Natural killer cell treated with Interleukin-12 subunit alpha and Interleukin-12 subunit beta and Interleukin-15 and Interleukin-18, amount 100 ng/mL, for 72 hours (primary cell): ENCODE results near the gene NDUFAF8. TPM values are rescaled to one million over a fixed set of nuclear protein-coding genes. Genes with fewer than 3 reads are reported as not detected.
A peak's percentile ranks its signal among the peaks of the same experiment; 100 is the strongest.

ENCODE experiments used
- ATAC-seq, 2 donors: fragments of 150-1000 bp; cut with Tn5 transposase in 1 of 2; sonication (Bioruptor Pico), chemical (Tn5 transposase) in 1 of 2; 2 replicates each; pipeline ENCODE4 v1.10.0; 2021
- DNase-seq: peaks from one replicate; pipeline ENCODE4 v3.0.0; 2022; ENCODE audit warnings: low spot score
- H3K27ac Mint-ChIP-seq, 2 donors: 1 replicate in 1 of 2; 2 replicates in 1 of 2; pipeline ENCODE4 v1.8.0; 2022; ENCODE audit warnings: mixed read lengths in 2 of 2, mild to moderate bottlenecking in 1 of 2, moderate library complexity in 1 of 2
- H3K27me3 Mint-ChIP-seq, 2 donors: 1 replicate in 1 of 2; 2 replicates in 1 of 2; pipeline ENCODE4 v1.8.0; 2022; ENCODE audit warnings: mixed read lengths in 2 of 2
- H3K36me3 Mint-ChIP-seq: one replicate; pipeline ENCODE4 v1.8.0; 2022; ENCODE audit warnings: mixed read lengths
- H3K4me1 Mint-ChIP-seq, 2 donors: 1 replicate in 1 of 2; 2 replicates in 1 of 2; pipeline ENCODE4 v1.8.0; 2022; ENCODE audit warnings: low read depth in 2 of 2, mixed read lengths in 2 of 2, mild to moderate bottlenecking in 1 of 2
- H3K4me3 Mint-ChIP-seq: one replicate; pipeline ENCODE4 v1.8.0; 2022; ENCODE audit warnings: mixed read lengths
- H3K9me3 Mint-ChIP-seq: 2 replicates; pipeline ENCODE4 v1.8.0; 2022; ENCODE audit warnings: mixed read lengths
- total RNA-seq, 2 donors: library from RNA; stranded (reverse); gene quantifications; one replicate each; pipeline ENCODE4 v1.2.3, GENCODE V29; 2022

Gene NDUFAF8
- total RNA-seq, 2 donors from 2014 or later = 58.1 to 107 TPM

DNA sequence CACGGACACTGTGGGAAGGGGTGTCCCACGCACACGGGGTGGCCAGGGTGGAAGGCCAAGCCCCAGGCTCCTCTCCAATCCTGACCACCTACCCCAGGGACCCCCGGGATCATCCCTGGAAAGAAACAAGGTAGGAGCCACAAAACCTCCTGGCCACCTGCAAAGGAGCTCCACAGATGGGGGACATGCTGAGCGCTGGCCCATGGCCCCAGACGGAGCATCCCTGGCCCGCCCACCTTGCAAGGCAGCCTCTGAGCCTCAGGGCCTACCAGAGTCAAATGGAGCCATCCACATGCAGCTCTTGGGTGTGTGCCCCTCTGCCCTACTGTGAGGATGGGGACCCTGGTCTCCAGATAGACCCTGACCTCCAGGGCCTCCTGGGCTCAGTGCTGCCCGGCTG lies 39.7 kb downstream of the NDUFAF8 start:
- no peaks in the 10 kb centered on the region for H3K36me3 Mint-ChIP-seq
- no peak overlapping the region for H3K27ac Mint-ChIP-seq
- ATAC-seq (no peak), DNase-seq (no peak)
- H3K4me3 Mint-ChIP-seq = no peak overlapping the region
- peaks cover 0 to 7% of the 10 kb centered on the region in 2 donors for H3K4me1 Mint-ChIP-seq
- no peaks in the 10 kb centered on the region for H3K27me3 Mint-ChIP-seq
- H3K9me3 Mint-ChIP-seq = no peaks in the 10 kb centered on the region

DNA sequence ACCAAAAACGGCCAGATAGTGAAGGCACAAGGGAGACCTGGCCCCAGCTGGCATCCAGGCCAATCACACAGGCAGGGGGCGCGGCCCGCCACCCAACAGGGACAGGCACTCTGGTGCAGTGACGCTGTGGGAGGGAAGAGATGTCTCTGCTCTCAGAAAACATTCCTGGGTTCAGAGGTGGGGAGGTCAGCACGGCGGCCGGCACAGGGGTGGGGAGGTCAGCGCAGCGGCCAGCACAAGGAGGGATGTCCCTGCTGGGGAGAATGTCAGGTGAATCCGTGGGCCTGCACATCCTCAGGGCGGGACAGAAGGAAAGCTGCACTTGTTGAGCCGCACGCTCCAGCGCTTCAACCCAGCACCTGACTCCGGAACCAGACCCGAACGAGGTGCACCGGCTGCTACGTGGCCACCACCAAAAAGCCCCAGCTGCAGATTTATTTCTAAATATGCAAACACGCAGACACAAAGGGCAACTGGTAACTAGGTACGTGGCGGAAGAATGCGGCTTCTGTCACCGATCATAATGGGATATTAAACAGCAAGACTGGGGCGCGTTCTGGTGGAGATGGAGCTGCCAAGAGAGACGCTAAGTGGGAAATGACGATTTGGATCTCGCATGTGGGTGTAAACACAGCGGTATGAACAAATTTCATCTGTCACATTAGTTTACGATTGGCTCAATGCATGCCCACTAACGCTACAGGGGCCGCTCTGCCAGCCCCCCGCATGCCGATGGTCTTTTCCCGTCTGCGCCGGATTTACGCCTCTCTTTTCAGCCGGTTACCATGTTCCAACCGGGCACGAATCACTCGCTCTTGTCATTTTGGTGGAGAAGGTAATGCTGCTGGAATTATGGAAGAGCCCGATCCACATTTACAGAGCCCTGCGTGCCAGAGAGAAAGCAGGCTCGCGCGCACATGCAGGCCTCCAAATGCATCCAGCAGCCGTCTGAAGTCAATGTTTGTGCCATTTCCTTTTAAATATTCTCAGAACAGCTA lies 40.5 kb downstream of the NDUFAF8 start:
- ATAC-seq = no peak
- Mint-ChIP-seq H3K4me3 (no peak overlapping the region), H3K36me3 (no peaks in the 10 kb centered on the region), H3K27me3 (no peaks in the 10 kb centered on the region), H3K9me3 (no peaks in the 10 kb centered on the region), H3K27ac (no peak overlapping the region), H3K4me1 (peaks cover 0 to 10% of the 10 kb centered on the region in 2 donors)
- DNase-seq = no peak

- H3K4me3 Mint-ChIP-seq = no peak overlapping the region
- DNase-seq = no peak
- H3K4me1 Mint-ChIP-seq = peaks cover 10 to 18% of the 10 kb centered on the region in 2 donors
- ATAC-seq = no peak
- H3K9me3 Mint-ChIP-seq = no peaks in the 10 kb centered on the region
- no peak overlapping the region for H3K27ac Mint-ChIP-seq
- no peaks in the 10 kb centered on the region for H3K36me3 Mint-ChIP-seq
- no peaks in the 10 kb centered on the region for H3K27me3 Mint-ChIP-seq
Observed at GRCh38 chr17:81280571-81280970, 41.5 kb downstream of the NDUFAF8 start.

DNA sequence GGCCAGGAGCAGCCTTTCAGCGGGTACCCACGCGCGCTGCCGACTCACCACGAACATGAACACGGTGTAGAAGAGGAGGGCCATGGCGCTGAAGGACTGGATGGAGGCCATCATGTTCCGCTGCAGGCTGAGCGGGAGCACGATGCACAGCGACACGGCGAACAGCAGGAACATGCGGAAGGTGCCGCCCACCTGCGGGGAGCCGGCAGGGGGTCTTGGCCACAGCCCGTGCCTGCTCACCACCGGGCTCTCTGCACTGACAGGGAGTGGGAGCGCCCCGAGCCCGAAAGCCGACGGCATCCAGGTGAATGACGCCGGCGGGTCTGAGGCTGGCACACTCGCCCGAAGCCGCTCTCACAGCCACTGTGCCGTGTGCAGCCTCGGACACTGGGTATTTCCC lies 43.0 kb downstream of the NDUFAF8 start:
- ATAC-seq (no peak), DNase-seq (no peak)
- H3K4me1 Mint-ChIP-seq = peaks cover 12 to 30% of the 10 kb centered on the region in 2 donors
- no peaks in the 10 kb centered on the region for H3K36me3 Mint-ChIP-seq
- no peaks in the 10 kb centered on the region for H3K9me3 Mint-ChIP-seq
- no peak overlapping the region for H3K4me3 Mint-ChIP-seq
- H3K27ac Mint-ChIP-seq = no peak overlapping the region
- H3K27me3 Mint-ChIP-seq = no peaks in the 10 kb centered on the region

GRCh38 chr17:81282876-81283275 lies 43.8 kb downstream of the NDUFAF8 start:
- DNase-seq = no peak
- H3K4me3 Mint-ChIP-seq = no peak overlapping the region
- ATAC-seq = no peak
- H3K27ac Mint-ChIP-seq = no peak overlapping the region
- H3K9me3 Mint-ChIP-seq = no peaks in the 10 kb centered on the region
- no peaks in the 10 kb centered on the region for H3K27me3 Mint-ChIP-seq
- H3K4me1 Mint-ChIP-seq = peaks cover 12 to 33% of the 10 kb centered on the region in 2 donors
- no peaks in the 10 kb centered on the region for H3K36me3 Mint-ChIP-seq

DNA sequence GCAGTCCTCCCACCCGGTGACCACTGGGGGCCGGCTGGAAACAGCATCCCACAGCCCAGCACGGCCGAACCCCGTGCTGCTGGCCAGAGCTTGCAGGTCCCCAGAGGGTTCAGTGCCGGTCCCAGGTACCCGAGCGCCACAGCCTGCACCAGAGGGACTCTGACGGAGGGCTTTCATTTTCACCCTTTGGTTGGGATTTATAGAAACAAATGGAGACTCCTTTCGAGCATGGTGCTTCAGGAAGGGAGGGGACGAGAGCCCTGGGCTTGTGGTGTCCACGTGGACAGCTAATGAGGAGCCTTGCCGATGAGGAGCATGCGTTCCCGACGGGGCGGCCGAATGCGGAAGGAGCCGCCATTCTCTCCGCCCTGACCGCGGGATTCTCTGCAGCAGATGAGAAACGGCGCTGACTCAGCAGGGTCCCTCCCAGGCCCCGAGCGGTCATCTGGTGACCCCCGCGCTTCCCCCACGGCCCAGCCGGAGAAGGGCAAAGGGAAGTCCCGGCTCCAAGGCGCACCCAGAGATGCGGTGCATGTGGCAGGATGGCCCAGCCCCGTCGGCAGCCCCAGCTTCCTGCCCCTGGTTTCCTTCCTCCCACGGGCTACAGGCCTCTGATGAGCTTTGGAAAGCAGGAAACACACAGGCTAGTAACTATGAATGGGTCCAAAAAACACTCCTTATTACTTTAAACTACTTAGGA lies 46.2 kb downstream of the NDUFAF8 start:
- Mint-ChIP-seq H3K4me3 (peak overlapping the region; percentile 90), H3K4me1 (peaks cover 12 to 37% of the 10 kb centered on the region in 2 donors), H3K27me3 (no peaks in the 10 kb centered on the region), H3K36me3 (peaks cover 4% of the 10 kb centered on the region), H3K27ac (peak overlapping the region; percentile 94 to 95), H3K9me3 (no peaks in the 10 kb centered on the region)
- DNase-seq (peak; percentile 84), ATAC-seq (peak; percentile 87)

- Mint-ChIP-seq H3K9me3 (no peaks in the 10 kb centered on the region), H3K36me3 (peaks cover 4% of the 10 kb centered on the region), H3K27me3 (no peaks in the 10 kb centered on the region), H3K4me1 (peaks cover 12 to 36% of the 10 kb centered on the region in 2 donors), H3K4me3 (peak overlapping the region; percentile 90), H3K27ac (peak overlapping the region; percentile 94 to 95)
- DNase-seq (no peak), ATAC-seq (peak in 1 of 2 donors; percentile 1)
Observed at GRCh38 chr17:81285894-81286293, 46.8 kb downstream of the NDUFAF8 start.

GRCh38 chr17:81286491-81287145 lies 47.5 kb downstream of the NDUFAF8 start:
- no peaks in the 10 kb centered on the region for H3K9me3 Mint-ChIP-seq
- H3K4me1 Mint-ChIP-seq = peaks cover 12 to 38% of the 10 kb centered on the region in 2 donors
- peaks cover 4% of the 10 kb centered on the region for H3K36me3 Mint-ChIP-seq
- H3K27ac Mint-ChIP-seq = peak overlapping the region; percentile 94 to 95
- no peak for ATAC-seq
- peak overlapping the region; percentile 90 for H3K4me3 Mint-ChIP-seq
- no peak for DNase-seq
- no peaks in the 10 kb centered on the region for H3K27me3 Mint-ChIP-seq

GRCh38 chr17:81287152-81287551 lies 48.0 kb downstream of the NDUFAF8 start:
- H3K27me3 Mint-ChIP-seq = no peaks in the 10 kb centered on the region
- H3K36me3 Mint-ChIP-seq = peaks cover 4% of the 10 kb centered on the region
- H3K4me3 Mint-ChIP-seq = peak overlapping the region; percentile 20
- H3K27ac Mint-ChIP-seq = peak overlapping the region; percentile 94 to 95
- ATAC-seq (no peak), DNase-seq (no peak)
- peaks cover 12 to 41% of the 10 kb centered on the region in 2 donors for H3K4me1 Mint-ChIP-seq
- no peaks in the 10 kb centered on the region for H3K9me3 Mint-ChIP-seq

DNA sequence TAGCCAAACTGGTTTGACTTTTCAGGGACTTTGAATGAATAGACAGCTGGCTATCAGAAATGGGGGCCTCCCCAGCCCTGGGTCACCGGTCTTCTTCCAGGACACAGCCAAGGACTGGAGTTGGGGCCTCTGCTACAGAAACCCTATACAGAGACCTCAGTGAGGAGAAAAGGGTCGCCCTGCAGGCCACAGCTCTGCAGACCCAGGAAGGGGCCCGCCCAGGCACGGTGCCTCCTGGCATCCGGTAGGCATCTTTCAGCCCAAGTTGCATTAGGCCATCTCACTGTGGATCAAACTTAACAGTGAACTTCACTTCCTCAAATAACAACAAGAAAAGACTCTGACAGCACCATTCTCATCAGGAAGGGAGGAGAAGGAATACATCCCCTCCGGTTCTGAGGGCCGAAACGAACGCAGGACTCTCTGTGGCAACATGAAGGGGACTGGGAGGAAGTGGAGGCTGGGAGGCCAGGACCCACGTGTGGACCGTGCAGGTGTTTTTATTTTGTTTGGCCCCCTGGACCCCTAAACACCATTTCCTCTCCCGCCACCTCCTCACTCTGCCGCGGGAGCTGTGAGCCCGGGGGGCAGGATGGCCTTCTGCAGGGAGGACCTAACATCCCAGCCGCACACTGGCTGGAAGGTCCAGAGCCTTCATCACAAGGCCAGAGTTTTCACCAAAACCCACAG lies 48.8 kb downstream of the NDUFAF8 start:
- Mint-ChIP-seq H3K4me1 (peaks cover 12 to 41% of the 10 kb centered on the region in 2 donors), H3K4me3 (no peak overlapping the region)
- ATAC-seq = no peak

DNA sequence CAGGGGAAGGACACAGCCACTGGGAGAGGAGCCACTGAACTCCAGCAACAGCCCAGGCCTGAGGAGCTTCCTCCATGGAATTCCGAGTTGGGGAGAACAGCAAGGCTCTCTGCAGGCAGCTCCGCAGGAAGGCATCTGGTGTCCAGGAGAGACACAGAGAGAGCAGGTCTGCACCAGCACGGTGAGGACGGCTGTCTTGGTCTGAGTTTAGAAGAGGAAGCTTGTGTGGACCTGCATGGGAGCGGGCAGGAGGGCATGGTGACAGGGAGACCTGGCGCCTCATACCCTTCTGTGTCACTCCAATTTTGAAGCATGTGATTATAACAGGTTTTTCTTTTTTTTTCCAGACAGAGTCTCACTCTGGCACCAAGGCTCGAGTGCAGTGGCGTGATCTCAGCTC lies 49.6 kb downstream of the NDUFAF8 start:
- Mint-ChIP-seq H3K4me3 (no peak overlapping the region), H3K36me3 (peaks cover 4% of the 10 kb centered on the region), H3K27me3 (no peaks in the 10 kb centered on the region), H3K27ac (no peak overlapping the region), H3K9me3 (no peaks in the 10 kb centered on the region), H3K4me1 (peaks cover 12 to 41% of the 10 kb centered on the region in 2 donors)
- ATAC-seq = no peak
- no peak for DNase-seq

More for the DNA sequence above, 48.8 kb downstream of the NDUFAF8 start:
- Mint-ChIP-seq H3K9me3 (no peaks in the 10 kb centered on the region), H3K27ac (peak overlapping the region; percentile 94 to 95), H3K27me3 (no peaks in the 10 kb centered on the region), H3K36me3 (peaks cover 4% of the 10 kb centered on the region)
- no peak for DNase-seq

DNA sequence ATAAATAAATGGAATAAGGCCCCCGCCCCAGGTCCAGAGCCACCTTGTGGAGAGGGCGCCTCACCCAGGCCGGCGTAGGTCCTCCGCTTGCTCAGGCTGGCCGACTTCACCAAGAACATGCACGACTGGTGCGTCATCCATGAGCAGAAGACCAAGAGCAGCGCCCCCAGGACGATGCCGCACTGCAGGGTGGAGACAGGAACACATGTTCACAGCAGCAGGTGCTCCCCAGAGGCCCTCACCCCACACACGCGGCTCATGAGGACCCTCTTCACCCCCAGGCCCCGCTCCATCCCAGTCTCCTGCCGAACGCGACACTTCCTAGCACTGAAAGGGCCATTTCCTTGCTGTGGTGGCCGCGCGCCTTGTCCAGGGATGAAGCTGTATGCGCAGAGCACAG lies 50.5 kb downstream of the NDUFAF8 start:
- ATAC-seq = no peak
- no peaks in the 10 kb centered on the region for H3K9me3 Mint-ChIP-seq
- H3K4me3 Mint-ChIP-seq = no peak overlapping the region
- H3K27ac Mint-ChIP-seq = no peak overlapping the region
- no peaks in the 10 kb centered on the region for H3K27me3 Mint-ChIP-seq
- no peak for DNase-seq
- peaks cover 4% of the 10 kb centered on the region for H3K36me3 Mint-ChIP-seq
- peaks cover 12 to 41% of the 10 kb centered on the region in 2 donors for H3K4me1 Mint-ChIP-seq

- ATAC-seq = no peak
Observed at GRCh38 chr17:81290230-81290629, 51.1 kb downstream of the NDUFAF8 start.

More at GRCh38 chr17:81290230-81290629, 51.1 kb downstream of the NDUFAF8 start:
- peaks cover 4% of the 10 kb centered on the region for H3K36me3 Mint-ChIP-seq
- peaks cover 6 to 36% of the 10 kb centered on the region in 2 donors for H3K4me1 Mint-ChIP-seq
- H3K27me3 Mint-ChIP-seq = no peaks in the 10 kb centered on the region
- H3K27ac Mint-ChIP-seq = no peak overlapping the region
- DNase-seq = no peak
- no peaks in the 10 kb centered on the region for H3K9me3 Mint-ChIP-seq
- no peak overlapping the region for H3K4me3 Mint-ChIP-seq
